Adrenal gland (tissue), 12 donors: ENCODE data around the gene MARCHF9. TPM values are rescaled to one million over a fixed set of nuclear protein-coding genes. Genes with fewer than 3 reads are reported as not detected.
A peak's percentile ranks its signal among the peaks of the same experiment; 100 is the strongest.

Experiments used
- DNase-seq, 7 donors: peaks; one replicate each; pipeline ENCODE4 v3.0.0-alpha.2; 2019 to 2020
- H3K27ac ChIP-seq, 5 donors: fragments of 200-600 bp; sonication (generic) in 4 of 5; 1 replicate in 3 of 5; 2 replicates in 2 of 5; pipeline versions ENCODE4 v1.5.1 to v1.8.0; 2016 to 2020; ENCODE audit warnings: mild to moderate bottlenecking in 1 of 5
- H3K27me3 ChIP-seq: fragments of 200-600 bp; 2 replicates; pipeline ENCODE4 v1.8.0; 2021
- H3K36me3 ChIP-seq, 2 donors: fragments of 200-600 bp; replicated peaks in 1 of 2; 1 replicate in 1 of 2; 2 replicates in 1 of 2; pipeline versions ENCODE4 v1.5.1 to v1.8.0; 2018 to 2022
- H3K4me1 ChIP-seq, 2 donors: fragments of 200-600 bp; replicated peaks in 1 of 2; 1 replicate in 1 of 2; 2 replicates in 1 of 2; pipeline versions ENCODE4 v1.5.1 to v1.8.0; 2018 to 2021
- H3K4me3 ChIP-seq, 4 donors: fragments of 200-600 bp; sonication (generic) in 3 of 4; one replicate each; pipeline ENCODE4 v1.5.1; 2016 to 2018
- H3K9me3 ChIP-seq, 3 donors: fragments of 200-600 bp; sonication (generic) in 1 of 3; replicated peaks in 1 of 3; 1 replicate in 2 of 3; 2 replicates in 1 of 3; pipeline versions ENCODE4 v1.5.1 to v1.8.0; 2016 to 2021
- POLR2A ChIP-seq, 2 donors: fragments of 450-650 bp; IDR thresholded peaks; one replicate each; pipeline ENCODE4 v1.6.1; 2017; ENCODE audit warnings: antibody characterized with exemption in 2 of 2, mild to moderate bottlenecking in 2 of 2, moderate library complexity in 1 of 2
- WGBS, 4 donors: extraction: QIAGEN DNeasy Blood & Tissue Kit in 2 of 4; methylation state at CpG; one replicate each; pipeline versions ENCODE4 v1.1.5 to v1.1.7; 2013 to 2017; 5-methylcytosine and 5-hydroxymethylcytosine counted together
- intact Hi-C, 2 donors: fragments of 100-400 bp; cut with DNase I; formaldehyde crosslinking; loops; one replicate each; pipeline versions ENCODE4 v1.14.1 to v1.15.0; 2022 to 2023
- polyA plus RNA-seq, 3 donors: library from polyadenylated mRNA; stranded (reverse); fragments of 200-250 nt in 2 of 3; fragments of 350-450 nt in 1 of 3; fragmentation: Illumina TruSeq in 1 of 3; extraction: RNeasy Lipid Tissue Mini Kit (QIAGEN cat#74804) in 1 of 3; gene quantifications; one replicate each; pipeline ENCODE4 v1.2.3, GENCODE V29; 2013 to 2014
- total RNA-seq, 9 donors: library from RNA; depleted of rRNA in 4 of 9; stranded (reverse); fragments of >200 nt in 4 of 9; fragments of 120-200 nt in 1 of 9; fragmentation: NEBNext Ultra II Directional in 1 of 9; extraction: Animal tissue kit (Norgen Biotek cat#: 25700) in 1 of 9; gene quantifications; one replicate each; pipeline versions ENCODE4 v1.1.0 to v1.2.4, GENCODE V29; 2013 to 2023
- TF ChIP-seq, protein P1 (sequence below), 6 experiments: fragments of 450-650 bp in 4 of 6; fragments of 200-600 bp in 2 of 6; sonication (generic) in 1 of 6; IDR thresholded peaks; 1 replicate in 5 of 6; 2 replicates in 1 of 6; pipeline versions ENCODE4 v1.5.1 to v1.8.0; 2016 to 2021; ENCODE audit warnings: antibody characterized with exemption in 6 of 6, mild to moderate bottlenecking in 2 of 6, moderate library complexity in 1 of 6
- donor health status: healthy with polysubstance abuse.
- donor health status: Bipolar disorder and iron deficiency.
- donor health status: DM: yes; HTN: yes; CAD: no.
- donor health status: DM: no; HTN: no; CAD: no.
- donor health status: DM: no; HTN: no; CAD: no.
- donor health status: DM: yes; HTN: yes; CAD: no.

MARCHF9 gene
- total and polyA plus RNA-seq, 12 donors = 6.7 to 45.1 (median 16.6) TPM

DNA sequence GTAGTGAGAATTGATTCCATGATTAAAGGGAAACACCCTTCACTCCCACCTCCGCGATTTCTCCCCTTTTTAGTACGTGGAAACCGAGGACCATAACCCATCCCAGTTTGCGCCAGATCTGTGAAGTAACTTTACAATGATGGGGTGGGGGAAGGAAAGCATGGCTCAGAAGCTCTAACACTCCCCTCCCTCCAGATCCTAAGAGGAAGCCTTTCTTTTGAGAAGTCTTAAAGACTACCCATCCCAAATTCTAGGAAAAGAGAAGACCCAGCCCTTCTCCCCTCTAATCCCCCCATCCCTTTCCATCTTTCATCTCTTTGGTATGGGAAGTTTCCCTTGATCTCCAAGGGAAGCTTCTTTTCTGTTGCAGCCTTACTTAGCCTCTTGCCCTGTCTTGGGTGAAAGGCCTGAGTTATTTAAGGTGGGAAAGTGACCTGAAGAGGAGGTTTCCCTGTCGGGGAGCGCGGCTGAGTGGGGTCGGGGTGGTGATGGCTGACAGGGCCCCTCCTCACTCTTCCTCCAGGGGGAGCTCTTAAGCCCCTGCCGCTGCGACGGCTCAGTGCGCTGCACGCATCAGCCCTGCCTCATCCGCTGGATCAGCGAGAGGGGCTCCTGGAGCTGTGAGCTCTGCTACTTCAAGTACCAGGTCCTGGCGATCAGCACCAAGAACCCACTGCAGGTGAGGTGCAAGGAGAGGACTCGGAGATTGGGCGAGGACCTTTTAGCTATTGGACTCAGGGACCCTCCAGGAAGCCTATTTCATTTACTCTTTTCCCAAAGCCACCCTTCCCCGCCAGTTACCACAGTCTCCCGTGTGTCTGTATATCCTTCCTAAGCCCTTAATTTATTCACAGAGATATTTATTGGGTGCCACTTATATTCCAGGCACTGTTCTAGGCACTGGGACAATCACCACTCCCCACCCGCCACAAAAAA is 1.8 kb downstream of the MARCHF9 start:
- Histone ChIP-seq H3K4me3 (peak overlapping the region in 1 of 4 donors; percentile 92), H3K27ac (no peak overlapping the region), H3K27me3 (no peaks in the 10 kb centered on the region), H3K36me3 (peaks cover 0 to 21% of the 10 kb centered on the region in 2 donors), H3K4me1 (peaks cover 0 to 21% of the 10 kb centered on the region in 2 donors), H3K9me3 (no peaks in the 10 kb centered on the region)
- WGBS, 4 donors = 61 to 65% (median 63%) methylated on average over 21 to 22 of the region's 22 CpGs
- intact Hi-C loops = no loop called here
- no peak for TF ChIP-seq POLR2A (IDR thresholded peaks at IDR 0.05)
- TF ChIP-seq, protein P1, sequence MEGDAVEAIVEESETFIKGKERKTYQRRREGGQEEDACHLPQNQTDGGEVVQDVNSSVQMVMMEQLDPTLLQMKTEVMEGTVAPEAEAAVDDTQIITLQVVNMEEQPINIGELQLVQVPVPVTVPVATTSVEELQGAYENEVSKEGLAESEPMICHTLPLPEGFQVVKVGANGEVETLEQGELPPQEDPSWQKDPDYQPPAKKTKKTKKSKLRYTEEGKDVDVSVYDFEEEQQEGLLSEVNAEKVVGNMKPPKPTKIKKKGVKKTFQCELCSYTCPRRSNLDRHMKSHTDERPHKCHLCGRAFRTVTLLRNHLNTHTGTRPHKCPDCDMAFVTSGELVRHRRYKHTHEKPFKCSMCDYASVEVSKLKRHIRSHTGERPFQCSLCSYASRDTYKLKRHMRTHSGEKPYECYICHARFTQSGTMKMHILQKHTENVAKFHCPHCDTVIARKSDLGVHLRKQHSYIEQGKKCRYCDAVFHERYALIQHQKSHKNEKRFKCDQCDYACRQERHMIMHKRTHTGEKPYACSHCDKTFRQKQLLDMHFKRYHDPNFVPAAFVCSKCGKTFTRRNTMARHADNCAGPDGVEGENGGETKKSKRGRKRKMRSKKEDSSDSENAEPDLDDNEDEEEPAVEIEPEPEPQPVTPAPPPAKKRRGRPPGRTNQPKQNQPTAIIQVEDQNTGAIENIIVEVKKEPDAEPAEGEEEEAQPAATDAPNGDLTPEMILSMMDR (IDR thresholded peaks at IDR 0.05) = peak in 4 of 6 experiments; percentile 22 to 46 (median 39)
- no peak for DNase-seq

DNA sequence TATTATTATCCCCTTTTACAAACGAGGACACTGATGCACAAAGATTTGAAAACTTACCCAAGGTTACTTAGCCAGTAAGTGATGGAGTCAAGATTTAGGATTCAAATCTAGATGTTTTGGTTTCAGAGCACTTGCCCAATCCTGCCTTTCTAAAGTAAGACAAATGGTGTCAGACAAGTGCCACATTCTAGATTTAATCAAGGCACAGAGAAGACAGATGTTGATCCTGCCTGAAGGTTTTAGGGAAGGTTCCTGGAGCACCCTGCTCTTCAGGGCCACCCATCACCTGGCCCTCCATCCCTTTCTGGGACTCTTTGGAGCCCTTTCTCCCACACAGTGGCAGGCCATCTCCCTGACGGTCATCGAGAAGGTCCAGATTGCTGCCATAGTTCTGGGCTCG is 2.9 kb downstream of the MARCHF9 start:
- 91 to 94% (median 93%) methylated on average over 4 of the region's 4 CpGs for WGBS, 4 donors
- Histone ChIP-seq H3K36me3 (peaks cover 0 to 21% of the 10 kb centered on the region in 2 donors), H3K4me1 (peaks cover 0 to 18% of the 10 kb centered on the region in 2 donors), H3K4me3 (no peak overlapping the region), H3K27me3 (no peaks in the 10 kb centered on the region), H3K27ac (no peak overlapping the region), H3K9me3 (no peaks in the 10 kb centered on the region)
- DNase-seq = no peak
- intact Hi-C loops = no loop called here
- TF ChIP-seq POLR2A (IDR thresholded peaks at IDR 0.05) = no peak
- TF ChIP-seq, protein P1 (IDR thresholded peaks at IDR 0.05) = no peak

DNA sequence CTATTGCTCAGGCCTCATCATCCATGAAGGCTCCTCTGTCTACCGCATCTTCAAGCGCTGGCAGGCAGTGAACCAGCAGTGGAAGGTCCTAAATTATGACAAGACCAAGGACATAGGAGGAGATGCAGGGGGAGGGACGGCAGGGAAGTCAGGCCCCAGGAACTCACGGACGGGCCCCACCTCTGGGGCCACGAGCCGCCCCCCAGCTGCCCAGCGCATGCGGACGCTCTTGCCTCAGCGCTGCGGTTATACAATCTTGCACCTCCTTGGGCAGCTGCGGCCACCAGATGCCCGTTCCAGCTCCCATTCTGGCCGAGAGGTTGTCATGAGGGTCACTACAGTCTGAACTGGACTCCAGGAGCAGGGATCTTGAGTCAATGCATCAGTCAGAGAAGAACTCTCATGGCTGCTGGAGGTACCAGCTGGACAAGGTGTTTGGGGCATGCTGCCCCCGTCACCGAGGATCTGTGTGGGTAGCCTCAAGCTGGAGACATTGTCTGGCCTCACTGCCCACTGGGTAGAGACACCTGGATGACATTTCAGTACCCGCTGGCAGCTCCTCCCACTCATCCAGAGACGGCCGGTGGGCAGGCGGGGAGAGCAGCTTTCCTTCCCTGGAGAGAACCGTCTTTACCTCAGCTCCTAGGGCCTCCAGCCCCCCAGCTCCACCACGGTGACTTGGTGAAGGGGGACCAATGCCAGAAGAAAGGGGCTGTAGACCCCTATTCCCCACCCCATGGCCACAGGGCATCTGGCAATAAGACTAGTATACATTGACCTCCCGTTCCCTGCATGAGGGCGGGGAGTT is 3.9 kb downstream of the MARCHF9 start:
- no peak for DNase-seq
- TF ChIP-seq POLR2A (IDR thresholded peaks at IDR 0.05) = no peak
- TF ChIP-seq, protein P1 (IDR thresholded peaks at IDR 0.05) = no peak
- no peaks in the 10 kb centered on the region for H3K27me3 ChIP-seq
- 95 to 98% (median 96%) methylated on average over 15 to 25 of the region's 25 CpGs for WGBS, 4 donors
- H3K36me3 ChIP-seq = peaks cover 0 to 21% of the 10 kb centered on the region in 2 donors
- peaks cover 0 to 14% of the 10 kb centered on the region in 2 donors for H3K4me1 ChIP-seq
- H3K4me3 ChIP-seq = no peak overlapping the region
- H3K9me3 ChIP-seq = no peaks in the 10 kb centered on the region
- intact Hi-C loops = no loop called here
- no peak overlapping the region for H3K27ac ChIP-seq
